Skin of body (tissue), 2 donors: ENCODE data around the gene NOTCH4. TPM values are rescaled to one million over a fixed set of nuclear protein-coding genes. Genes with fewer than 3 reads are reported as not detected.
A peak's percentile ranks its signal among the peaks of the same experiment; 100 is the strongest.

Experiments
- DNase-seq: peaks from one replicate; lab custom pipeline; 2025; lab: John Stamatoyannopoulos, UW
- total RNA-seq: library from RNA; depleted of rRNA; stranded (reverse); fragments of >200 nt; gene quantifications from one replicate; pipeline ENCODE4 v1.2.3, GENCODE V29; 2014

The NOTCH4 gene
- total RNA-seq, 1 donor from 2014 or later: 8.1 TPM

- no peak for DNase-seq
Observed at GRCh38 chr6:32166411-32167061, 57.3 kb downstream of the NOTCH4 start.

GRCh38 chr6:32164295-32164694 is 59.6 kb downstream of the NOTCH4 start, which contains the start of gene EGFL8:
Gene EGFL8 (plus strand): TSS chr6:32164595. CDS start chr6:32166166, 1,571 bp downstream.
- no peak for DNase-seq

GRCh38 chr6:32163559-32164258 is 60.2 kb downstream of the NOTCH4 start:
- no peak for DNase-seq

GRCh38 chr6:32158052-32158451 is 65.8 kb downstream of the NOTCH4 start:
- DNase-seq: no peak

- no peak for DNase-seq
Observed at GRCh38 chr6:32156891-32157290, 67.0 kb downstream of the NOTCH4 start.

- DNase-seq: no peak
Observed at GRCh38 chr6:32154514-32155161, 69.2 kb downstream of the NOTCH4 start.

GRCh38 chr6:32153564-32154513 is 70.0 kb downstream of the NOTCH4 start, which contains the start of gene PPT2:
Gene PPT2 (plus strand): TSS chr6:32154141. CDS start chr6:32154595, 454 bp downstream.
- DNase-seq: peak; percentile 95

- DNase-seq: no peak
Observed at GRCh38 chr6:32152769-32153563, 70.9 kb downstream of the NOTCH4 start.

GRCh38 chr6:32151863-32152768 is 71.8 kb downstream of the NOTCH4 start, which contains the start of gene PRRT1:
Gene PRRT1 (minus strand): TSS chr6:32151939. CDS start chr6:32151827, 112 bp downstream.
- DNase-seq: no peak

- no peak for DNase-seq
Observed at GRCh38 chr6:32151181-32151862, 72.5 kb downstream of the NOTCH4 start.

- DNase-seq: no peak
Observed at GRCh38 chr6:32149932-32150870, 73.7 kb downstream of the NOTCH4 start.

- DNase-seq: no peak
Observed at GRCh38 chr6:32149092-32149755, 74.6 kb downstream of the NOTCH4 start.

- peak; percentile 48 for DNase-seq
Observed at GRCh38 chr6:32148289-32149091, 75.4 kb downstream of the NOTCH4 start.

- DNase-seq: no peak
Observed at GRCh38 chr6:32147401-32148132, 76.3 kb downstream of the NOTCH4 start.

GRCh38 chr6:32146687-32147086 is 77.2 kb downstream of the NOTCH4 start:
- DNase-seq: no peak
